GM23338 (cell line): ENCODE data around the gene CNTNAP2. TPM values are rescaled to one million over a fixed set of nuclear protein-coding genes. Genes with fewer than 3 reads are reported as not detected.

Source experiments
- ATAC-seq: fragments of 200-7000 bp; cut with Tn5 transposase; 3 replicates; pipeline ENCODE4 v1.9.1; 2020
- DNase-seq: peaks from one replicate; pipeline ENCODE4 v3.0.0-alpha.2; 2015; ENCODE audit warnings: low spot score
- H2AFZ ChIP-seq: fragments of 200-600 bp; sonication (generic); 2 replicates; pipeline ENCODE4 v1.8.0; 2016; ENCODE audit warnings: antibody characterized with exemption, mild to moderate bottlenecking, moderate library complexity
- H3F3A ChIP-seq: fragments of 200-600 bp; sonication (generic); replicated peaks from 2 replicates; pipeline ENCODE4 v1.8.0; 2017; ENCODE audit warnings: antibody characterized with exemption, mixed run types, low read depth
- H3K27ac ChIP-seq: fragments of 200-600 bp; sonication (generic); 2 replicates; pipeline ENCODE4 v1.6.1; 2016; ENCODE audit warnings: low read depth
- H3K27me3 ChIP-seq: fragments of 200-600 bp; sonication (generic); 2 replicates; pipeline ENCODE4 v1.8.0; 2016; ENCODE audit warnings: mild to moderate bottlenecking, mixed run types, moderate library complexity; ENCODE audit not compliant: insufficient read depth
- H3K36me3 ChIP-seq: fragments of 200-600 bp; sonication (generic); 2 replicates; pipeline ENCODE4 v1.8.0; 2016; ENCODE audit warnings: mild to moderate bottlenecking; ENCODE audit not compliant: insufficient read depth
- H3K4me1 ChIP-seq: fragments of 200-600 bp; sonication (generic); 2 replicates; pipeline ENCODE4 v1.8.0; 2016; ENCODE audit warnings: mild to moderate bottlenecking, moderate library complexity; ENCODE audit not compliant: insufficient read depth
- H3K4me2 ChIP-seq: fragments of 200-600 bp; sonication (generic); 2 replicates; pipeline ENCODE4 v1.7.1; 2017; ENCODE audit warnings: mixed run types
- H3K4me3 ChIP-seq: fragments of 200-600 bp; sonication (generic); 2 replicates; pipeline ENCODE4 v1.6.1; 2016; ENCODE audit warnings: mixed run types
- H3K79me2 ChIP-seq: fragments of 200-600 bp; sonication (generic); replicated peaks from 2 replicates; pipeline ENCODE4 v1.8.0; 2017; ENCODE audit warnings: mild to moderate bottlenecking; ENCODE audit not compliant: insufficient read depth
- H3K9me2 ChIP-seq: fragments of 200-600 bp; sonication (generic); 2 replicates; pipeline ENCODE4 v1.8.0; 2017; ENCODE audit not compliant: insufficient read depth
- H4K20me1 ChIP-seq: fragments of 200-600 bp; sonication (generic); replicated peaks from 2 replicates; pipeline ENCODE4 v1.8.0; 2017; ENCODE audit warnings: mild to moderate bottlenecking; ENCODE audit not compliant: insufficient read depth
- H3K27ac Mint-ChIP-seq: 2 replicates; pipeline ENCODE4 v1.8.0; 2020; ENCODE audit warnings: inconsistent platforms, mild to moderate bottlenecking, moderate library complexity, mixed read lengths
- H3K27me3 Mint-ChIP-seq: 3 replicates; pipeline ENCODE4 v1.8.0; 2022; ENCODE audit warnings: low read depth, mild to moderate bottlenecking, moderate library complexity, mixed read lengths, inconsistent platforms; ENCODE audit not compliant: insufficient read depth, poor library complexity
- H3K36me3 Mint-ChIP-seq: 3 replicates; pipeline ENCODE4 v1.8.0; 2021; ENCODE audit warnings: low read depth, mild to moderate bottlenecking, inconsistent platforms, moderate library complexity, mixed read lengths
- H3K4me1 Mint-ChIP-seq: 3 replicates; pipeline ENCODE4 v1.8.0; 2020; ENCODE audit warnings: mild to moderate bottlenecking, inconsistent platforms, mixed read lengths
- H3K4me3 Mint-ChIP-seq: 3 replicates; pipeline ENCODE4 v1.8.0; 2021; ENCODE audit warnings: moderate library complexity, mild to moderate bottlenecking, inconsistent platforms, mixed read lengths
- H3K9me3 Mint-ChIP-seq: 3 replicates; pipeline ENCODE4 v1.8.0; 2020; ENCODE audit warnings: moderate library complexity, mild to moderate bottlenecking, inconsistent platforms, mixed read lengths
- CREB1 ChIP-seq: fragments of 250-450 bp; sonication (Bioruptor Pico); IDR thresholded peaks from 2 replicates; pipeline ENCODE4 v1.5.0; 2020; ENCODE audit warnings: low read depth, mild to moderate bottlenecking, moderate library complexity
- CTCF ChIP-seq, 2 experiments: fragments of 200-600 bp in 1 of 2; sonication (generic) in 1 of 2; conservative IDR thresholded peaks; 2 replicates each; pipeline versions ENCODE4 v1.5.1 to v1.6.1; 2016 to 2017; ENCODE audit warnings: antibody characterized with exemption in 2 of 2, low read depth in 2 of 2, mild to moderate bottlenecking in 2 of 2, moderate library complexity in 1 of 2
- ETS1 ChIP-seq: IDR thresholded peaks from 2 replicates; pipeline ENCODE4 v1.6.1; 2016; ENCODE audit warnings: antibody characterized with exemption
- EZH2 ChIP-seq: fragments of 200-600 bp; sonication (generic); IDR thresholded peaks from one replicate; pipeline ENCODE4 v1.8.0; 2017; ENCODE audit warnings: antibody characterized with exemption, mild to moderate bottlenecking, low read depth; ENCODE audit not compliant: unreplicated experiment
- EZH2phosphoT487 ChIP-seq: fragments of 200-600 bp; sonication (generic); IDR thresholded peaks from one replicate; pipeline ENCODE4 v1.8.1; 2018; ENCODE audit warnings: antibody characterized with exemption; ENCODE audit not compliant: unreplicated experiment
- JUNB ChIP-seq: IDR thresholded peaks from one replicate; pipeline ENCODE4 v1.6.1; 2016; ENCODE audit warnings: antibody characterized with exemption; ENCODE audit not compliant: unreplicated experiment
- NANOG ChIP-seq: IDR thresholded peaks from 2 replicates; pipeline ENCODE4 v1.6.1; 2016; ENCODE audit warnings: antibody characterized with exemption, borderline replicate concordance
- POLR2AphosphoS5 ChIP-seq: IDR thresholded peaks from 2 replicates; pipeline ENCODE4 v1.6.1; 2016; ENCODE audit warnings: antibody characterized with exemption, low read depth
- STAT1 ChIP-seq: IDR thresholded peaks from one replicate; pipeline ENCODE4 v1.6.1; 2016; ENCODE audit warnings: antibody characterized with exemption; ENCODE audit not compliant: unreplicated experiment
- ZNF114 ChIP-seq: fragments of 250-450 bp; sonication (Bioruptor Pico); IDR thresholded peaks from 2 replicates; pipeline ENCODE4 v1.5.0; 2020; ENCODE audit warnings: mild to moderate bottlenecking, moderate library complexity
- ZNF331 ChIP-seq: fragments of 250-450 bp; sonication (Bioruptor Pico); IDR thresholded peaks from 2 replicates; pipeline ENCODE4 v1.5.0; 2020; ENCODE audit warnings: low read depth, mild to moderate bottlenecking, moderate library complexity
- ZNF462 ChIP-seq: fragments of 250-450 bp; sonication (Bioruptor Pico); IDR thresholded peaks from 2 replicates; pipeline ENCODE4 v1.5.0; 2020; ENCODE audit warnings: mild to moderate bottlenecking, moderate library complexity
- polyA plus RNA-seq: library from polyadenylated mRNA; unstranded; fragments of >200 nt; fragmentation: Nextera tagmentation; extraction: Ambion mirVana; gene quantifications from 2 replicates; pipeline ENCODE4 v1.2.1, GENCODE V29; 2016
- total RNA-seq: library from RNA; depleted of rRNA; stranded (reverse); fragments of >200 nt; shearing (Covaris generic); gene quantifications from 2 replicates; pipeline ENCODE4 v1.2.3, GENCODE V29; 2014
- TF ChIP-seq, protein P1 (sequence below): IDR thresholded peaks from one replicate; pipeline ENCODE4 v1.6.1; 2018; ENCODE audit warnings: antibody characterized with exemption; ENCODE audit not compliant: unreplicated experiment

The CNTNAP2 gene
- total and polyA plus RNA-seq, 2 experiments from 2014 or later: 38.2 to 61.3 TPM

DNA sequence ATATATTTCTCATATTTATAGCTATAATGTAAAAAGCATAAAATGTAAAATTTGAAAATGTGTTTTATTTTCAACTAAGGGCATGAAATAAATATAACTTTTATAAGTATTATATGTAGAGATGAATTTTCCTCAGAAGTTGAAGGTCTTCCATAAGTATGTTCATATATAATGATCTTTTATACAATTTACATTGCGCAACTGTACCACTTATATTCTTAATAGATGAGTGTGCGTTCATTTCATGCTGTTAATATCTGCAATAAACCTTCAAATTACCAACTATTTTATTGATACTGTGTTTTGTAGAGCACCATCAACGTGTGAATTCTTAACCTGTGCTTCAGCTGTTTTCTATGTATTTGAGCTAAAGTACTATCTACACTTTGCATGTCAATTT, 285.3 kb downstream of the CNTNAP2 start:
- H3K27me3 Mint-ChIP-seq: no peaks in the 10 kb centered on the region
- ATAC-seq: no peak
- no peak overlapping the region for H3K4me2 ChIP-seq
- peaks cover 22% of the 10 kb centered on the region for H3K9me3 Mint-ChIP-seq
- H2AFZ ChIP-seq: no peak overlapping the region
- H3K79me2 ChIP-seq: no peaks in the 10 kb centered on the region
- no peaks in the 10 kb centered on the region; the same call in 2 of the 3 replicates for H3K36me3 Mint-ChIP-seq
- no peak overlapping the region for H3K27ac Mint-ChIP-seq
- DNase-seq: no peak
- no peaks in the 10 kb centered on the region; the same call in 2 of the 3 replicates for H3K4me1 Mint-ChIP-seq
- no peaks in the 10 kb centered on the region for H3K9me2 ChIP-seq
- H3K4me1 ChIP-seq: no peaks in the 10 kb centered on the region
- no peak overlapping the region for H3K27ac ChIP-seq
- no peaks in the 10 kb centered on the region for H3K36me3 ChIP-seq
- H3F3A ChIP-seq: no peaks in the 10 kb centered on the region
- TF ChIP-seq CTCF (conservative IDR thresholded peaks at IDR 0.05; ENCODE audit: low read depth in 2 of 2): no peak
- TF ChIP-seq JUNB: no peak
- TF ChIP-seq ZNF331 (CRISPR knock-in tag): no peak
- TF ChIP-seq EZH2phosphoT487: no peak
- TF ChIP-seq STAT1: no peak
- TF ChIP-seq CREB1 (CRISPR knock-in tag): no peak
- TF ChIP-seq ETS1: no peak
- TF ChIP-seq EZH2: no peak
- TF ChIP-seq, protein P1, sequence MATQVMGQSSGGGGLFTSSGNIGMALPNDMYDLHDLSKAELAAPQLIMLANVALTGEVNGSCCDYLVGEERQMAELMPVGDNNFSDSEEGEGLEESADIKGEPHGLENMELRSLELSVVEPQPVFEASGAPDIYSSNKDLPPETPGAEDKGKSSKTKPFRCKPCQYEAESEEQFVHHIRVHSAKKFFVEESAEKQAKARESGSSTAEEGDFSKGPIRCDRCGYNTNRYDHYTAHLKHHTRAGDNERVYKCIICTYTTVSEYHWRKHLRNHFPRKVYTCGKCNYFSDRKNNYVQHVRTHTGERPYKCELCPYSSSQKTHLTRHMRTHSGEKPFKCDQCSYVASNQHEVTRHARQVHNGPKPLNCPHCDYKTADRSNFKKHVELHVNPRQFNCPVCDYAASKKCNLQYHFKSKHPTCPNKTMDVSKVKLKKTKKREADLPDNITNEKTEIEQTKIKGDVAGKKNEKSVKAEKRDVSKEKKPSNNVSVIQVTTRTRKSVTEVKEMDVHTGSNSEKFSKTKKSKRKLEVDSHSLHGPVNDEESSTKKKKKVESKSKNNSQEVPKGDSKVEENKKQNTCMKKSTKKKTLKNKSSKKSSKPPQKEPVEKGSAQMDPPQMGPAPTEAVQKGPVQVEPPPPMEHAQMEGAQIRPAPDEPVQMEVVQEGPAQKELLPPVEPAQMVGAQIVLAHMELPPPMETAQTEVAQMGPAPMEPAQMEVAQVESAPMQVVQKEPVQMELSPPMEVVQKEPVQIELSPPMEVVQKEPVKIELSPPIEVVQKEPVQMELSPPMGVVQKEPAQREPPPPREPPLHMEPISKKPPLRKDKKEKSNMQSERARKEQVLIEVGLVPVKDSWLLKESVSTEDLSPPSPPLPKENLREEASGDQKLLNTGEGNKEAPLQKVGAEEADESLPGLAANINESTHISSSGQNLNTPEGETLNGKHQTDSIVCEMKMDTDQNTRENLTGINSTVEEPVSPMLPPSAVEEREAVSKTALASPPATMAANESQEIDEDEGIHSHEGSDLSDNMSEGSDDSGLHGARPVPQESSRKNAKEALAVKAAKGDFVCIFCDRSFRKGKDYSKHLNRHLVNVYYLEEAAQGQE: no peak
- no peak for TF ChIP-seq ZNF114
- no peak for TF ChIP-seq POLR2AphosphoS5
- no peak for TF ChIP-seq ZNF462 (CRISPR knock-in tag)
- no peak for TF ChIP-seq NANOG
- H3K27me3 ChIP-seq: no peaks in the 10 kb centered on the region
- no peak overlapping the region for H3K4me3 Mint-ChIP-seq
- H4K20me1 ChIP-seq: no peaks in the 10 kb centered on the region
- no peak overlapping the region for H3K4me3 ChIP-seq
